Fibroblast of lung (primary cell): ENCODE measurements around the gene JKAMP. TPM values are rescaled to one million over a fixed set of nuclear protein-coding genes. Genes with fewer than 3 reads are reported as not detected.

Experiments
- DNase-seq, 2 donors: peaks; one replicate each; pipeline versions ENCODE4 v3.0.0 to v3.0.0-alpha.2; 2010; ENCODE audit warnings: low read depth in 2 of 2
- H2AFZ ChIP-seq: 2 replicates; pipeline ENCODE4 v1.5.1; 2012; ENCODE audit warnings: low read length, control low read depth, inconsistent platforms
- H3K27ac ChIP-seq: 2 replicates; pipeline ENCODE4 v1.5.1; 2011; ENCODE audit warnings: low read length, control low read depth; ENCODE audit not compliant: insufficient read depth
- H3K27me3 ChIP-seq: 2 replicates; pipeline ENCODE4 v1.5.1; 2011; ENCODE audit warnings: mild to moderate bottlenecking, low read length; ENCODE audit not compliant: control insufficient read depth, insufficient read depth
- H3K36me3 ChIP-seq: 2 replicates; pipeline ENCODE4 v1.5.1; 2011; ENCODE audit warnings: low read length; ENCODE audit not compliant: control insufficient read depth, insufficient read depth
- H3K4me1 ChIP-seq: 2 replicates; pipeline ENCODE4 v1.5.1; 2011; ENCODE audit warnings: low read length; ENCODE audit not compliant: control insufficient read depth, insufficient read depth; ENCODE audit errors: extremely low read depth
- H3K4me2 ChIP-seq: 2 replicates; pipeline ENCODE4 v1.5.1; 2011; ENCODE audit warnings: low read length, control low read depth; ENCODE audit not compliant: insufficient read depth; ENCODE audit errors: extremely low read depth
- H3K4me3 ChIP-seq, 4 experiments: fragments of 200-600 bp in 1 of 4; sonication (generic) in 1 of 4; replicated peaks in 1 of 4; 2 replicates each; pipeline ENCODE4 v1.5.1; 2011 to 2016; ENCODE audit warnings: low read length in 4 of 4, low read depth in 3 of 4, mild to moderate bottlenecking in 3 of 4, control low read depth in 2 of 4, inconsistent platforms in 1 of 4, mixed read lengths in 1 of 4; ENCODE audit not compliant: insufficient read depth in 1 of 4; ENCODE audit errors: control extremely low read depth in 1 of 4
- H3K79me2 ChIP-seq: 2 replicates; pipeline ENCODE4 v1.5.1; 2012; ENCODE audit warnings: mild to moderate bottlenecking, low read length, inconsistent platforms; ENCODE audit not compliant: control insufficient read depth, insufficient read depth
- H3K9ac ChIP-seq: 2 replicates; pipeline ENCODE4 v1.5.1; 2011; ENCODE audit warnings: mild to moderate bottlenecking, low read length, control low read depth; ENCODE audit not compliant: insufficient read depth
- H3K9me3 ChIP-seq: 2 replicates; pipeline ENCODE4 v1.5.1; 2012; ENCODE audit warnings: low read depth, low read length; ENCODE audit not compliant: control insufficient read depth, insufficient read depth
- H4K20me1 ChIP-seq: 2 replicates; pipeline ENCODE4 v1.5.1; 2011; ENCODE audit warnings: low read length; ENCODE audit not compliant: control insufficient read depth, insufficient read depth; ENCODE audit errors: extremely low read depth
- CTCF ChIP-seq, 2 donors: IDR thresholded peaks in 1 of 2; conservative IDR thresholded peaks in 1 of 2; 1 replicate in 1 of 2; 2 replicates in 1 of 2; pipeline ENCODE4 v1.5.1; 2011 to 2012; ENCODE audit warnings: low read length in 2 of 2, control low read depth in 1 of 2, inconsistent platforms in 1 of 2, low read depth in 1 of 2, mild to moderate bottlenecking in 1 of 2
- EZH2 ChIP-seq: IDR thresholded peaks from 2 replicates; pipeline ENCODE4 v1.5.1; 2012; ENCODE audit warnings: low read length, control low read depth, mild to moderate bottlenecking; ENCODE audit errors: missing control alignments
- polyA plus RNA-seq, 2 donors: library from polyadenylated mRNA; depleted of rRNA in 1 of 2; stranded (reverse) in 1 of 2; unstranded in 1 of 2; fragments of >200 nt; gene quantifications; 2 replicates each; pipeline ENCODE4 v1.2.1, GENCODE V29; 2011 to 2012; ENCODE audit warnings: missing spikeins in 1 of 2
- total RNA-seq: library from RNA; depleted of rRNA; stranded (reverse); fragments of >200 nt; gene quantifications from 2 replicates; pipeline ENCODE4 v1.2.1, GENCODE V29; 2014

Gene JKAMP
- total and polyA plus RNA-seq, 2 donors (not counting 1 experiment from before 2014, with no cell fraction given), result 80.1 to 207 TPM

- Histone ChIP-seq H3K36me3 (peaks cover 5% of the 10 kb centered on the region), H3K9me3 (no peaks in the 10 kb centered on the region), H3K4me2 (peak overlapping the region; percentile 72), H3K79me2 (peaks cover 47% of the 10 kb centered on the region), H2AFZ (peak overlapping the region; percentile 77), H3K4me3 (peak overlapping the region; percentile 80 to 97 (median 90)), H4K20me1 (no peaks in the 10 kb centered on the region), H3K27me3 (no peaks in the 10 kb centered on the region), H3K27ac (peak overlapping the region; percentile 98), H3K9ac (peak overlapping the region; percentile 95), H3K4me1 (peaks cover 2% of the 10 kb centered on the region)
- DNase-seq, result peak; percentile 42 to 48
- TF ChIP-seq CTCF (conservative IDR thresholded peaks at IDR 0.05 in 1 of 2, IDR thresholded peaks at IDR 0.05 in 1 of 2; ENCODE audit: low read depth in 1 of 2, low read length in 2 of 2) (no peak), EZH2 (no peak)
These were observed 390 bp downstream of the JKAMP start for GRCh38 chr14:59484639-59485175.

GRCh38 chr14:59490756-59491155, 6.4 kb downstream of the JKAMP start:
- no peak for TF ChIP-seq EZH2
- TF ChIP-seq CTCF (conservative IDR thresholded peaks at IDR 0.05 in 1 of 2, IDR thresholded peaks at IDR 0.05 in 1 of 2; ENCODE audit: low read depth in 1 of 2, low read length in 2 of 2), result no peak
- no peaks in the 10 kb centered on the region for H3K27me3 ChIP-seq
- H3K9me3 ChIP-seq, result no peaks in the 10 kb centered on the region
- H2AFZ ChIP-seq, result no peak overlapping the region
- H3K36me3 ChIP-seq, result peaks cover 12% of the 10 kb centered on the region
- H3K79me2 ChIP-seq, result peaks cover 15% of the 10 kb centered on the region
- no peaks in the 10 kb centered on the region for H4K20me1 ChIP-seq
- H3K4me3 ChIP-seq, result no peak overlapping the region
- peak in 1 of 2 donors; percentile 30 for DNase-seq
- no peak overlapping the region for H3K9ac ChIP-seq
- H3K4me1 ChIP-seq, result no peaks in the 10 kb centered on the region
- H3K27ac ChIP-seq, result no peak overlapping the region
- no peak overlapping the region for H3K4me2 ChIP-seq

- H3K27me3 ChIP-seq, result no peaks in the 10 kb centered on the region
- H3K36me3 ChIP-seq, result peaks cover 12% of the 10 kb centered on the region
- H3K9me3 ChIP-seq, result no peaks in the 10 kb centered on the region
- no peaks in the 10 kb centered on the region for H3K4me1 ChIP-seq
- no peak overlapping the region for H3K9ac ChIP-seq
- H3K4me2 ChIP-seq, result no peak overlapping the region
- H3K27ac ChIP-seq, result no peak overlapping the region
- H3K79me2 ChIP-seq, result peaks cover 3% of the 10 kb centered on the region
- no peak overlapping the region for H3K4me3 ChIP-seq
- no peak overlapping the region for H2AFZ ChIP-seq
- no peak for DNase-seq
- TF ChIP-seq EZH2 (no peak), CTCF (conservative IDR thresholded peaks at IDR 0.05 in 1 of 2, IDR thresholded peaks at IDR 0.05 in 1 of 2; ENCODE audit: low read depth in 1 of 2, low read length in 2 of 2) (no peak)
- no peaks in the 10 kb centered on the region for H4K20me1 ChIP-seq
These were observed 8.1 kb downstream of the JKAMP start for GRCh38 chr14:59492384-59492783.
